WTC11 (cell line): ENCODE results near the gene CBFA2T3. TPM values are rescaled to one million over a fixed set of nuclear protein-coding genes. Genes with fewer than 3 reads are reported as not detected.

Experiments used
- ATAC-seq: fragments of 200-7000 bp; cut with Tn5 transposase; 2 replicates; pipeline ENCODE4 v1.10.0; 2021; ENCODE audit warnings: mild to moderate bottlenecking, moderate library complexity
- CTCF ChIA-PET: fragments of 300-600 bp; sonication (Branson Sonifier 250); formaldehyde crosslinking; loops from one replicate; lab custom pipeline; 2021; ENCODE audit warnings: antibody characterized with exemption; lab: Charles Lee
- POLR2A ChIA-PET: fragments of 350-600 bp; sonication (Branson Sonifier 250); formaldehyde crosslinking; loops from one replicate; lab custom pipeline; 2021; ENCODE audit warnings: antibody characterized with exemption; lab: Charles Lee
- DNase-seq: peaks from one replicate; pipeline ENCODE4 v3.0.0; 2021; ENCODE audit warnings: low spot score
- H3K27ac Mint-ChIP-seq: 2 replicates; pipeline ENCODE4 v1.8.0; 2021; ENCODE audit warnings: mixed read lengths
- H3K27me3 Mint-ChIP-seq: 2 replicates; pipeline ENCODE4 v1.8.0; 2021; ENCODE audit warnings: low read depth, mild to moderate bottlenecking, moderate library complexity, mixed read lengths
- H3K36me3 Mint-ChIP-seq: 2 replicates; pipeline ENCODE4 v1.8.0; 2021; ENCODE audit warnings: mixed read lengths
- H3K4me1 Mint-ChIP-seq: 2 replicates; pipeline ENCODE4 v1.8.0; 2022; ENCODE audit warnings: mixed read lengths
- H3K4me3 Mint-ChIP-seq: 2 replicates; pipeline ENCODE4 v1.8.0; 2021; ENCODE audit warnings: mild to moderate bottlenecking, moderate library complexity, mixed read lengths
- H3K9me3 Mint-ChIP-seq: 2 replicates; pipeline ENCODE4 v1.8.0; 2021; ENCODE audit warnings: mixed read lengths
- CREB1 ChIP-seq: sonication (generic); formaldehyde crosslinking; IDR thresholded peaks from 2 replicates; pipeline ENCODE4 v1.8.0; 2023; ENCODE audit warnings: mild to moderate bottlenecking, missing genetic modification reagents
- FOXK1 ChIP-seq: sonication (generic); formaldehyde crosslinking; IDR thresholded peaks from 2 replicates; pipeline ENCODE4 v1.8.0; 2022; ENCODE audit warnings: mild to moderate bottlenecking, moderate library complexity, missing genetic modification reagents
- RELA ChIP-seq: sonication (generic); formaldehyde crosslinking; IDR thresholded peaks from 2 replicates; pipeline ENCODE4 v1.8.1; 2022; ENCODE audit warnings: missing genetic modification reagents, mild to moderate bottlenecking, borderline replicate concordance
- RORB ChIP-seq: fragments of 250-450 bp; sonication (Bioruptor Pico); IDR thresholded peaks from 2 replicates; pipeline ENCODE4 v1.9.0; 2021; ENCODE audit warnings: mild to moderate bottlenecking
- SMAD4 ChIP-seq: sonication (generic); formaldehyde crosslinking; IDR thresholded peaks from 2 replicates; pipeline ENCODE4 v1.8.0; 2022; ENCODE audit warnings: mild to moderate bottlenecking, missing genetic modification reagents
- SOX15 ChIP-seq: fragments of 250-450 bp; sonication (Bioruptor Pico); IDR thresholded peaks from 2 replicates; pipeline ENCODE4 v1.9.0; 2021; ENCODE audit warnings: mild to moderate bottlenecking
- TEAD1 ChIP-seq: sonication (generic); formaldehyde crosslinking; IDR thresholded peaks from 2 replicates; pipeline ENCODE4 v1.8.0; 2022; ENCODE audit warnings: mild to moderate bottlenecking, missing genetic modification reagents
- ZNF423 ChIP-seq: fragments of 250-450 bp; sonication (Bioruptor Pico); IDR thresholded peaks from 2 replicates; pipeline ENCODE4 v2.1.2; 2022; ENCODE audit warnings: mild to moderate bottlenecking, moderate library complexity
- ZNF671 ChIP-seq: fragments of 250-450 bp; sonication (Bioruptor Pico); IDR thresholded peaks from 2 replicates; pipeline ENCODE4 v1.8.0; 2021; ENCODE audit warnings: mild to moderate bottlenecking
- total RNA-seq: library from RNA; stranded (reverse); gene quantifications from 3 replicates; pipeline ENCODE4 v1.2.3, GENCODE V29; 2021
- TF ChIP-seq, protein P1 (sequence below): sonication (generic); formaldehyde crosslinking; IDR thresholded peaks from 2 replicates; pipeline ENCODE4 v1.8.1; 2023; ENCODE audit warnings: mild to moderate bottlenecking, missing genetic modification reagents
- TF ChIP-seq, protein P2 (sequence below): sonication (generic); formaldehyde crosslinking; IDR thresholded peaks from 2 replicates; pipeline ENCODE4 v1.8.1; 2023; ENCODE audit warnings: mild to moderate bottlenecking, missing genetic modification reagents
- TF ChIP-seq, protein P3 (sequence below): sonication (generic); formaldehyde crosslinking; IDR thresholded peaks from 2 replicates; pipeline ENCODE4 v1.8.1; 2023; ENCODE audit warnings: mild to moderate bottlenecking, missing genetic modification reagents, moderate library complexity
- TF ChIP-seq, protein P4 (sequence below): sonication (generic); formaldehyde crosslinking; IDR thresholded peaks from 2 replicates; pipeline ENCODE4 v1.8.0; 2023; ENCODE audit warnings: missing genetic modification reagents, mild to moderate bottlenecking, borderline replicate concordance

CBFA2T3 gene
- total RNA-seq, 1 experiment from 2014 or later, result 2.6 TPM

DNA sequence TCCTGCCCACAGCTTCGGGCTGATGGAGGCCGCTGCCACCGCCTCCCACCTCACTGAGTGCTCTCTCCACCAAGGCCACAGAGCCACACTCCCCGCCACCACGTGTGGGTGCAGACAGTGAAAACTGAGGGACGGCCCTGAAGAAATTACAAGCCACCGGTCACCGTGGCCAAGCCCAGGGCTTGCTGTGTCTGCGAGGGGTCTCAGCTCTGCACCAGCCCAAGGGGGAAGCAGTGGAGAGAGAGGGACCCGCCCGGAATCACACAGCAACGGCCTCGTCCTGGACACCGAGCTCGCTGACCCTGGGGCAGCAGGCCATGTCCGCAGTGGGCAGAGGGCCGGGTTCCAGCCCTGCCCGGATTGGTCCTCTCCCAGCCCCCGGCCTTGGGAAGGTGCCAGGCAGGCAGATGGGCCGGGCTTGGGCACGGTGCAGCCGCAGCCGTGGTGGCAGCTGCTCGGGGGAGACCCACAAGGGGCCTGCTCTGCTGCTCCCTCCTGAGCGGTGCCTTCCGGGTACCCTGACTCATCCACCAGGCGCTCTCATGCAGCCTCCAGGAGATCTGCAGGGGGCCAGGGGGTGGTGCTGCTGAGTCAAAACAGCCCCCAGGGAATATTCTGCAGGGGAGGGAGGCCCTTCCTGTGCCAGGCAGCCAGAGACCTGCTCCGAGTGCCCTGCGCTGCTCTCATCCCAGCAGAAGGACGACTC lies 52.0 kb downstream of the CBFA2T3 start:
- Mint-ChIP-seq H3K27me3 (no peaks in the 10 kb centered on the region), H3K27ac (no peak overlapping the region), H3K9me3 (peaks cover 3% of the 10 kb centered on the region; the same call in 1 of the 2 replicates), H3K36me3 (no peaks in the 10 kb centered on the region), H3K4me3 (no peak overlapping the region), H3K4me1 (peaks cover 14% of the 10 kb centered on the region)
- DNase-seq (peak; percentile 58), ATAC-seq (peak; percentile 40)
- ChIA-PET CTCF (interaction anchor here (1.5 to 3.1 kb wide), 5 partner anchors 16 to 242 kb away, joined by 3 to 14 read pairs (median 7); no protein-coding TSS in a partner anchor), POLR2A (no interaction called here)
- no peak for TF ChIP-seq SMAD4 (CRISPR knock-in tag)
- no peak for TF ChIP-seq TEAD1 (CRISPR knock-in tag)
- no peak for TF ChIP-seq RORB (CRISPR knock-in tag)
- TF ChIP-seq, protein P1, sequence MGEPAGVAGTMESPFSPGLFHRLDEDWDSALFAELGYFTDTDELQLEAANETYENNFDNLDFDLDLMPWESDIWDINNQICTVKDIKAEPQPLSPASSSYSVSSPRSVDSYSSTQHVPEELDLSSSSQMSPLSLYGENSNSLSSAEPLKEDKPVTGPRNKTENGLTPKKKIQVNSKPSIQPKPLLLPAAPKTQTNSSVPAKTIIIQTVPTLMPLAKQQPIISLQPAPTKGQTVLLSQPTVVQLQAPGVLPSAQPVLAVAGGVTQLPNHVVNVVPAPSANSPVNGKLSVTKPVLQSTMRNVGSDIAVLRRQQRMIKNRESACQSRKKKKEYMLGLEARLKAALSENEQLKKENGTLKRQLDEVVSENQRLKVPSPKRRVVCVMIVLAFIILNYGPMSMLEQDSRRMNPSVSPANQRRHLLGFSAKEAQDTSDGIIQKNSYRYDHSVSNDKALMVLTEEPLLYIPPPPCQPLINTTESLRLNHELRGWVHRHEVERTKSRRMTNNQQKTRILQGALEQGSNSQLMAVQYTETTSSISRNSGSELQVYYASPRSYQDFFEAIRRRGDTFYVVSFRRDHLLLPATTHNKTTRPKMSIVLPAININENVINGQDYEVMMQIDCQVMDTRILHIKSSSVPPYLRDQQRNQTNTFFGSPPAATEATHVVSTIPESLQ (CRISPR knock-in tag), result no peak
- TF ChIP-seq SOX15 (CRISPR knock-in tag), result no peak

DNA sequence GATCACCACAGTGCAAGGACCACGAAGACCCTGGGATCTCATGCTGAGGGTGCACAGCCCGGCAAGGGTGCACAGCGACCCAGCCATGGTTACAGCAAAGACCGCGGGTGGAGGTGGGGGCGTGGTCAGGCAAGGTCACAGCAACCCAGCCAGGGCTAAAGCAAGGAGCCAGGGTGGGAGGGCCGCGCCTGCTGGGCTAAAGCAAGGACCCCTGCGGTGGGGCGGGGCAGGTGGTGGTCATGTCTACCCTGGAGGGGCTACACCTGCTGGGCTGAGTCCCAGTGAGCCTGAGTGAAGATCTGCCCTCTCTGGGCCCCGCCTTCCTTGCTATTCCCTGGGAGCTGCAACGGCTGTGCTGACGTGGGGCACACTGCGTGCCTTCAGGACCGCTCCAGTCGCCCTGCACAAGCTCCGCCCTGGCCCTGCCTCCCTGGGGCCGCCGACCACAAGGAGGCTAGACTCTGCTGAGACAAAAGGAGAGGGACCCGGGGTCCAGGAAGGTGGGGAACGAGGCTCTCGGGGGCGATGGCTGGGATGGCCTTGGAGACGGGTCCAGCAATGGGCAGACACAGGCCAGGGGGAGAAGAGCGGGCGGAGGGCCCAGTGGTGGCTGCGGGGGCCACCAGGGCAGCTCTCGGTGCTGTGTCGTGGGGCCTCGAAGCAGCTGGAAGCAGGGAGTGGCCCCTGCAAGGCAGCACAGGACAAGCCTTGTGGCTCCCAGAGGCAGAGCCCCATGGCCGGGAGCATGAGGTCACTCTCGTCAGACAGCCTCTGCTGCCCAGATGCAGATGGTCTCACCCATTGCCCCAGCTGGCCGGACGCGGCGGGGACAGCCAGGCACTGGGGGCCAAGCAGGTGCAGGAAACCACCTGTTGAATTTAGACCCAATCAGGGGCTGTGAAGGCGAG lies 52.8 kb downstream of the CBFA2T3 start:
- no peaks in the 10 kb centered on the region for H3K9me3 Mint-ChIP-seq
- POLR2A ChIA-PET, result interaction anchor here (1.1 kb wide), 1 partner anchor 112 kb away, joined by 3 read pairs; the partner anchor contains the start of gene APRT
- H3K4me1 Mint-ChIP-seq, result peaks cover 14% of the 10 kb centered on the region
- DNase-seq (no peak), ATAC-seq (peak; percentile 62)
- TF ChIP-seq FOXK1 (no peak), ZNF423 (CRISPR knock-in tag) (0 out of 2 replicates have a peak, but pooled peaks have one; percentile 6), CREB1 (no peak), RELA (CRISPR knock-in tag) (0 out of 2 replicates have a peak, but pooled peaks have one; percentile 54)
- TF ChIP-seq, all 79 proteins: peak for 2
- Mint-ChIP-seq H3K36me3 (no peaks in the 10 kb centered on the region), H3K27me3 (no peaks in the 10 kb centered on the region), H3K4me3 (no peak overlapping the region), H3K27ac (no peak overlapping the region)
- CTCF ChIA-PET, result interaction anchor here (1.1 to 3.1 kb wide), 7 partner anchors 17 to 243 kb away, joined by 3 to 14 read pairs (median 7); no protein-coding TSS in a partner anchor

DNA sequence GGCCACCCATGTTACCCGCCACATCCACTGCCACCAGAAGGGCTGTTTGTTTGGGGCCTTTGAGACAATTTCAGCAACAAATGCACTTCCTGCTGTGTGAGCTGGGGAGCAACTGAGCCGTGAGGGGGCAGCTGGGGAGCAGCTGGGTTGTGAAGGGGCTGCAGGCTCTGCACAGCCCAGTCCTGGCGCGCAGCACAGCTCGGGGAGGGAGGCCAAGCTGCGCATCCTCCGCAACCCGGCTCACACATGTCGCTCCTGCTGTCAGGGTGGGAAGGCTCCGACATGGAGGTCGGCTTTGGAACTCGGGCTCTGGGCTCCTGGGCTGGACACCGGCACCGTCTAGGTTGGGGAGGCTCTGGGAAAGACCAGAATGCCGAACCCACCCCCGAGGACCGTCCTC lies 53.6 kb downstream of the CBFA2T3 start:
- no peak for TF ChIP-seq ZNF671 (CRISPR knock-in tag)
- TF ChIP-seq, protein P2, sequence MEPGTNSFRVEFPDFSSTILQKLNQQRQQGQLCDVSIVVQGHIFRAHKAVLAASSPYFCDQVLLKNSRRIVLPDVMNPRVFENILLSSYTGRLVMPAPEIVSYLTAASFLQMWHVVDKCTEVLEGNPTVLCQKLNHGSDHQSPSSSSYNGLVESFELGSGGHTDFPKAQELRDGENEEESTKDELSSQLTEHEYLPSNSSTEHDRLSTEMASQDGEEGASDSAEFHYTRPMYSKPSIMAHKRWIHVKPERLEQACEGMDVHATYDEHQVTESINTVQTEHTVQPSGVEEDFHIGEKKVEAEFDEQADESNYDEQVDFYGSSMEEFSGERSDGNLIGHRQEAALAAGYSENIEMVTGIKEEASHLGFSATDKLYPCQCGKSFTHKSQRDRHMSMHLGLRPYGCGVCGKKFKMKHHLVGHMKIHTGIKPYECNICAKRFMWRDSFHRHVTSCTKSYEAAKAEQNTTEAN (CRISPR knock-in tag), result no peak
- TF ChIP-seq, protein P3, sequence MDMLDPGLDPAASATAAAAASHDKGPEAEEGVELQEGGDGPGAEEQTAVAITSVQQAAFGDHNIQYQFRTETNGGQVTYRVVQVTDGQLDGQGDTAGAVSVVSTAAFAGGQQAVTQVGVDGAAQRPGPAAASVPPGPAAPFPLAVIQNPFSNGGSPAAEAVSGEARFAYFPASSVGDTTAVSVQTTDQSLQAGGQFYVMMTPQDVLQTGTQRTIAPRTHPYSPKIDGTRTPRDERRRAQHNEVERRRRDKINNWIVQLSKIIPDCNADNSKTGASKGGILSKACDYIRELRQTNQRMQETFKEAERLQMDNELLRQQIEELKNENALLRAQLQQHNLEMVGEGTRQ (CRISPR knock-in tag), result no peak
- TF ChIP-seq, protein P4, sequence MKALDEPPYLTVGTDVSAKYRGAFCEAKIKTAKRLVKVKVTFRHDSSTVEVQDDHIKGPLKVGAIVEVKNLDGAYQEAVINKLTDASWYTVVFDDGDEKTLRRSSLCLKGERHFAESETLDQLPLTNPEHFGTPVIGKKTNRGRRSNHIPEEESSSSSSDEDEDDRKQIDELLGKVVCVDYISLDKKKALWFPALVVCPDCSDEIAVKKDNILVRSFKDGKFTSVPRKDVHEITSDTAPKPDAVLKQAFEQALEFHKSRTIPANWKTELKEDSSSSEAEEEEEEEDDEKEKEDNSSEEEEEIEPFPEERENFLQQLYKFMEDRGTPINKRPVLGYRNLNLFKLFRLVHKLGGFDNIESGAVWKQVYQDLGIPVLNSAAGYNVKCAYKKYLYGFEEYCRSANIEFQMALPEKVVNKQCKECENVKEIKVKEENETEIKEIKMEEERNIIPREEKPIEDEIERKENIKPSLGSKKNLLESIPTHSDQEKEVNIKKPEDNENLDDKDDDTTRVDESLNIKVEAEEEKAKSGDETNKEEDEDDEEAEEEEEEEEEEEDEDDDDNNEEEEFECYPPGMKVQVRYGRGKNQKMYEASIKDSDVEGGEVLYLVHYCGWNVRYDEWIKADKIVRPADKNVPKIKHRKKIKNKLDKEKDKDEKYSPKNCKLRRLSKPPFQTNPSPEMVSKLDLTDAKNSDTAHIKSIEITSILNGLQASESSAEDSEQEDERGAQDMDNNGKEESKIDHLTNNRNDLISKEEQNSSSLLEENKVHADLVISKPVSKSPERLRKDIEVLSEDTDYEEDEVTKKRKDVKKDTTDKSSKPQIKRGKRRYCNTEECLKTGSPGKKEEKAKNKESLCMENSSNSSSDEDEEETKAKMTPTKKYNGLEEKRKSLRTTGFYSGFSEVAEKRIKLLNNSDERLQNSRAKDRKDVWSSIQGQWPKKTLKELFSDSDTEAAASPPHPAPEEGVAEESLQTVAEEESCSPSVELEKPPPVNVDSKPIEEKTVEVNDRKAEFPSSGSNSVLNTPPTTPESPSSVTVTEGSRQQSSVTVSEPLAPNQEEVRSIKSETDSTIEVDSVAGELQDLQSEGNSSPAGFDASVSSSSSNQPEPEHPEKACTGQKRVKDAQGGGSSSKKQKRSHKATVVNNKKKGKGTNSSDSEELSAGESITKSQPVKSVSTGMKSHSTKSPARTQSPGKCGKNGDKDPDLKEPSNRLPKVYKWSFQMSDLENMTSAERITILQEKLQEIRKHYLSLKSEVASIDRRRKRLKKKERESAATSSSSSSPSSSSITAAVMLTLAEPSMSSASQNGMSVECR, result no peak
- TF ChIP-seq, all 79 proteins: peak for 0
- Mint-ChIP-seq H3K4me1 (peaks cover 20% of the 10 kb centered on the region), H3K9me3 (no peaks in the 10 kb centered on the region), H3K36me3 (no peaks in the 10 kb centered on the region), H3K27me3 (no peaks in the 10 kb centered on the region), H3K27ac (no peak overlapping the region), H3K4me3 (no peak overlapping the region)
- POLR2A ChIA-PET, result interaction anchor here (1.1 kb wide), 1 partner anchor 111 kb away, joined by 3 read pairs; the partner anchor contains the start of gene APRT
- CTCF ChIA-PET, result interaction anchor here (0.7 to 3.1 kb wide), 9 partner anchors 17 to 244 kb away, joined by 3 to 14 read pairs (median 4); no protein-coding TSS in a partner anchor
- no peak for ATAC-seq
- DNase-seq, result no peak
